HepG2 (cell line): ENCODE data around the gene HERPUD2. TPM values are rescaled to one million over a fixed set of nuclear protein-coding genes. Genes with fewer than 3 reads are reported as not detected.

Experiments
- ATAC-seq: fragments of 200-7000 bp; cut with Tn5 transposase; 3 replicates; pipeline ENCODE4 v1.9.1; 2020; ENCODE audit warnings: mild to moderate bottlenecking, moderate library complexity
- BruUV-seq: library from RNA; stranded (reverse); fragments of 400-500 nt; replicated peaks from 2 replicates; lab custom pipeline; 2021; lab: Mats Ljungman, UMichigan
- CTCF ChIA-PET: fragments of 300-600 bp; formaldehyde crosslinking; extraction: SDS; loops from one replicate; lab custom pipeline; 2021; ENCODE audit warnings: low total read pairs, inconsistent platforms, low intra/inter-chr PET ratio; lab: Yijun Ruan, JAX
- POLR2A ChIA-PET: fragments of 350-600 bp; sonication (Branson Sonifier 250); formaldehyde crosslinking; loops from one replicate; lab custom pipeline; 2020; ENCODE audit warnings: antibody characterized with exemption, inconsistent platforms; lab: Yijun Ruan, JAX
- DNase-seq: peaks from one replicate; pipeline ENCODE4 v3.0.0-alpha.2; 2015; ENCODE audit warnings: low spot score
- FAIRE-seq: peaks from 3 replicates; lab custom pipeline; 2011; peaks lifted over from hg19 to GRCh38; lab: Jason Lieb, UNC
- H2AFZ ChIP-seq: one replicate; pipeline ENCODE4 v1.6.1; 2011; ENCODE audit warnings: low read length, inconsistent platforms
- H3K27ac ChIP-seq: fragments of 300-600 bp; 3 replicates; pipeline ENCODE4 v1.8.0; 2011; ENCODE audit warnings: mixed run types, mild to moderate bottlenecking, mixed read lengths, low read length, inconsistent platforms; ENCODE audit not compliant: insufficient read depth; ENCODE audit errors: extremely low read length
- H3K27me3 ChIP-seq, 2 experiments: fragments of 200-600 bp in 1 of 2; 2 replicates in 1 of 2; 3 replicates in 1 of 2; pipeline versions ENCODE4 v1.6.0 to v1.8.0; 2011; ENCODE audit warnings: low read length in 2 of 2, mild to moderate bottlenecking in 2 of 2, moderate library complexity in 2 of 2, inconsistent platforms in 1 of 2; ENCODE audit not compliant: insufficient read depth in 2 of 2, control insufficient read depth in 1 of 2
- H3K36me3 ChIP-seq, 2 experiments: fragments of 200-600 bp in 1 of 2; replicated peaks in 1 of 2; 2 replicates in 1 of 2; 3 replicates in 1 of 2; pipeline versions ENCODE4 v1.5.1 to v1.8.0; 2011; ENCODE audit warnings: low read length in 2 of 2, inconsistent platforms in 1 of 2; ENCODE audit not compliant: insufficient read depth in 2 of 2, control insufficient read depth in 1 of 2
- H3K4me1 ChIP-seq: 2 replicates; pipeline ENCODE4 v1.5.1; 2012; ENCODE audit warnings: low read length, inconsistent platforms; ENCODE audit not compliant: insufficient read depth
- H3K4me2 ChIP-seq: 2 replicates; pipeline ENCODE4 v1.6.0; 2011; ENCODE audit warnings: low read depth, low read length, inconsistent platforms
- H3K4me3 ChIP-seq, 3 experiments: fragments of 200-600 bp in 1 of 3; sonication (generic), shearing (Covaris generic) in 1 of 3; replicated peaks in 1 of 3; 2 replicates each; pipeline ENCODE4 v1.5.1; 2011 to 2016; ENCODE audit warnings: low read length in 3 of 3, inconsistent platforms in 2 of 3, low read depth in 2 of 3, mild to moderate bottlenecking in 2 of 3, control low read depth in 1 of 3, mixed read lengths in 1 of 3; ENCODE audit not compliant: insufficient read depth in 1 of 3
- H3K79me2 ChIP-seq: one replicate; pipeline ENCODE4 v1.6.1; 2011; ENCODE audit warnings: low read length, inconsistent platforms; ENCODE audit not compliant: insufficient read depth
- H3K9ac ChIP-seq: 2 replicates; pipeline ENCODE4 v1.6.0; 2011; ENCODE audit warnings: mild to moderate bottlenecking, low read depth, low read length, inconsistent platforms; ENCODE audit not compliant: insufficient read depth
- H3K9me3 ChIP-seq: 2 replicates; pipeline ENCODE4 v1.5.1; 2012; ENCODE audit warnings: mild to moderate bottlenecking, low read length
- H4K20me1 ChIP-seq: 2 replicates; pipeline ENCODE4 v1.6.0; 2011; ENCODE audit warnings: inconsistent platforms, mild to moderate bottlenecking, low read length, moderate library complexity; ENCODE audit not compliant: insufficient read depth
- ARID5B ChIP-seq: IDR thresholded peaks from 2 replicates; pipeline ENCODE4 v1.4.0; 2020; ENCODE audit warnings: mild to moderate bottlenecking, missing genetic modification reagents
- HNRNPL ChIP-seq: fragments of 200-400 bp; formaldehyde crosslinking; IDR thresholded peaks from 2 replicates; pipeline ENCODE4 v1.6.1; 2017; ENCODE audit warnings: mild to moderate bottlenecking, low read depth, low read length
- NFKBIZ ChIP-seq: IDR thresholded peaks from 2 replicates; pipeline ENCODE4 v1.6.1; 2018; ENCODE audit warnings: missing genetic modification reagents, missing compliant biosample characterization
- PREB ChIP-seq: sonication (generic); formaldehyde crosslinking; IDR thresholded peaks from 2 replicates; pipeline ENCODE4 v1.4.0; 2020; ENCODE audit warnings: missing genetic modification reagents
- SP4 ChIP-seq: sonication (generic); formaldehyde crosslinking; IDR thresholded peaks from 2 replicates; pipeline ENCODE4 v1.8.1; 2023; ENCODE audit warnings: mild to moderate bottlenecking, missing genetic modification reagents
- TOE1 ChIP-seq: sonication (generic); formaldehyde crosslinking; IDR thresholded peaks from 2 replicates; pipeline ENCODE4 v1.4.0; 2020; ENCODE audit warnings: mild to moderate bottlenecking, missing genetic modification reagents
- ZNF101 ChIP-seq: sonication (generic); formaldehyde crosslinking; IDR thresholded peaks from 2 replicates; pipeline ENCODE4 v1.4.0; 2020; ENCODE audit warnings: mild to moderate bottlenecking, low read depth, missing genetic modification reagents, borderline replicate concordance
- ZNF276 ChIP-seq: sonication (generic); formaldehyde crosslinking; IDR thresholded peaks from 2 replicates; pipeline ENCODE4 v1.4.0; 2020; ENCODE audit warnings: mild to moderate bottlenecking, low read depth, missing genetic modification reagents
- ZNF343 ChIP-seq: sonication (generic); formaldehyde crosslinking; IDR thresholded peaks from 2 replicates; pipeline ENCODE4 v1.4.0; 2020; ENCODE audit warnings: mild to moderate bottlenecking, missing genetic modification reagents
- ZNF431 ChIP-seq: sonication (generic); formaldehyde crosslinking; IDR thresholded peaks from 2 replicates; pipeline ENCODE4 v1.9.0; 2022; ENCODE audit warnings: missing genetic modification reagents, low read depth, mild to moderate bottlenecking, borderline replicate concordance
- ZNF552 ChIP-seq: sonication (generic); formaldehyde crosslinking; IDR thresholded peaks from 2 replicates; pipeline ENCODE4 v1.9.0; 2022; ENCODE audit warnings: missing genetic modification reagents, mild to moderate bottlenecking, borderline replicate concordance
- ZNF589 ChIP-seq: sonication (generic); formaldehyde crosslinking; conservative IDR thresholded peaks from 2 replicates; pipeline ENCODE4 v1.8.0; 2022; ENCODE audit warnings: mild to moderate bottlenecking, moderate library complexity, missing genetic modification reagents
- WGBS: methylation state at CpG from one replicate; pipeline ENCODE4 v1.1.6; 2017; ENCODE audit warnings: low lambda C conversion rate; 5-methylcytosine and 5-hydroxymethylcytosine counted together
- in situ Hi-C: cut with HindIII; loops from 2 replicates; pipeline ENCODE4 v1.10.0; 2017; ENCODE audit warnings: low pct_unique_long_range_greater_than_20kb; ENCODE audit not compliant: extremely low pct_ligation_motif_present
- intact Hi-C: fragments of 100-400 bp; cut with micrococcal nuclease; formaldehyde crosslinking; loops from one replicate; pipeline ENCODE4 v1.10.0; 2022; ENCODE audit not compliant: unreplicated experiment
- polyA plus RNA-seq, 8 experiments: library from polyadenylated mRNA; depleted of rRNA in 3 of 8; stranded (reverse) in 7 of 8; unstranded in 1 of 8; fragments of >200 nt; fragmentation: Illumina TruSeq in 4 of 8; extraction: Trizol in 4 of 8; gene quantifications; 2 replicates each; pipeline versions ENCODE4 v1.2.1 to v1.2.3, GENCODE V29; 2011 to 2016; ENCODE audit warnings: low read depth in 4 of 8, missing spikeins in 1 of 8, mixed read lengths in 1 of 8; ENCODE audit not compliant: insufficient read depth in 1 of 8
- total RNA-seq, 5 experiments: library from RNA; depleted of rRNA; stranded (reverse); fragments of >200 nt; fragmentation: Illumina TruSeq; extraction: Trizol; gene quantifications; 2 replicates each; pipeline ENCODE4 v1.2.3, GENCODE V29; 2016; ENCODE audit warnings: low read depth in 1 of 5

The HERPUD2 gene
- total and polyA plus RNA-seq, 2 of the 13 experiments (the other 11 are each of a cell fraction or from before 2014, with no cell fraction given): 10.7 to 38.6 TPM

GRCh38 chr7:35588647-35589046 lies 106.3 kb downstream of the HERPUD2 start (continued):
- no peak for TF ChIP-seq TOE1 (CRISPR knock-in tag)

GRCh38 chr7:35584990-35585389 lies 109.9 kb downstream of the HERPUD2 start:
- ATAC-seq (no peak), DNase-seq (no peak), FAIRE-seq (no peak)
- Histone ChIP-seq H3K4me1 (no peaks in the 10 kb centered on the region), H3K9ac (no peak overlapping the region), H2AFZ (no peak overlapping the region), H3K4me3 (no peak overlapping the region), H3K27me3 (no peaks in the 10 kb centered on the region; a peak in 1 of 5 replicates), H3K79me2 (no peaks in the 10 kb centered on the region), H3K27ac (no peak overlapping the region), H4K20me1 (no peaks in the 10 kb centered on the region), H3K36me3 (no peaks in the 10 kb centered on the region), H3K9me3 (no peaks in the 10 kb centered on the region), H3K4me2 (no peak overlapping the region)
- no peak for TF ChIP-seq HNRNPL
- no peak for TF ChIP-seq ZNF431 (CRISPR knock-in tag)
- no peak for TF ChIP-seq SP4 (CRISPR knock-in tag)
- TF ChIP-seq NFKBIZ: no peak
- no peak for TF ChIP-seq ZNF552 (CRISPR knock-in tag)
- TF ChIP-seq ZNF276 (CRISPR knock-in tag): no peak
- TF ChIP-seq ZNF343 (CRISPR knock-in tag): no peak
- no peak for TF ChIP-seq ZNF101 (CRISPR knock-in tag)
- no peak for TF ChIP-seq ARID5B (CRISPR knock-in tag)
- no peak for TF ChIP-seq PREB (CRISPR knock-in tag)
- TF ChIP-seq ZNF589 (CRISPR knock-in tag): no peak
- in situ Hi-C loops: no loop called here
- intact Hi-C loops: no loop called here
- POLR2A ChIA-PET: no interaction called here
- WGBS: 25% methylated on average over 2 of the region's 2 CpGs
- CTCF ChIA-PET: no interaction called here
- BruUV-seq: no TSS peak
